GM12878 (cell line): ENCODE results near the gene ODAD2. TPM values are rescaled to one million over a fixed set of nuclear protein-coding genes. Genes with fewer than 3 reads are reported as not detected.

Experiments used
- ATAC-seq: fragments of 200-7000 bp; cut with Tn5 transposase; 3 replicates; pipeline ENCODE4 v1.9.1; 2020; ENCODE audit warnings: mild to moderate bottlenecking, moderate library complexity
- BruUV-seq: library from RNA; stranded (reverse); fragments of 400-500 nt; replicated peaks from 2 replicates; lab custom pipeline; 2021; lab: Mats Ljungman, UMichigan
- CTCF ChIA-PET: fragments of 300-600 bp; sonication (Branson Sonifier 250); formaldehyde crosslinking; extraction: SDS; loops from one replicate; lab custom pipeline; 2021; ENCODE audit warnings: inconsistent platforms; lab: Yijun Ruan, JAX
- POLR2A ChIA-PET: fragments of 350-600 bp; formaldehyde crosslinking; extraction: SDS; loops from one replicate; lab custom pipeline; 2021; ENCODE audit warnings: inconsistent platforms; lab: Charles Lee
- RAD21 ChIA-PET: fragments of 300-600 bp; sonication (Branson Sonifier 250); formaldehyde crosslinking; loops from one replicate; lab custom pipeline; 2023; ENCODE audit warnings: antibody characterized with exemption; ENCODE audit not compliant: unreplicated experiment; lab: Charles Lee
- SMC1A ChIA-PET: fragments of 300-600 bp; sonication (Branson Sonifier 250); formaldehyde crosslinking; loops from one replicate; lab custom pipeline; 2023; ENCODE audit not compliant: unreplicated experiment, uncharacterized antibody; lab: Charles Lee
- DNase-seq: peaks from one replicate; pipeline ENCODE4 v3.0.0-alpha.2; 2011; ENCODE audit warnings: low read depth, low spot score
- FAIRE-seq: peaks from 3 replicates; lab custom pipeline; 2011; peaks lifted over from hg19 to GRCh38; lab: Jason Lieb, UNC
- H2AFZ ChIP-seq: 2 replicates; pipeline ENCODE4 v1.6.0; 2011; ENCODE audit warnings: low read depth, low read length, control low read depth; ENCODE audit not compliant: control insufficient read depth
- H3K27ac ChIP-seq: 2 replicates; pipeline ENCODE4 v1.5.1; 2011; ENCODE audit warnings: control low read depth; ENCODE audit not compliant: control insufficient read depth, insufficient read depth
- H3K27me3 ChIP-seq, 2 experiments: replicated peaks in 1 of 2; 2 replicates each; pipeline versions ENCODE4 v1.6.0 to v1.6.1; 2011; ENCODE audit warnings: low read length in 1 of 2; ENCODE audit not compliant: control insufficient read depth in 2 of 2, insufficient read depth in 2 of 2
- H3K36me3 ChIP-seq, 2 experiments: 2 replicates each; pipeline ENCODE4 v1.5.1; 2011; ENCODE audit warnings: low read length in 1 of 2; ENCODE audit not compliant: control insufficient read depth in 2 of 2, insufficient read depth in 2 of 2
- H3K4me1 ChIP-seq: 2 replicates; pipeline ENCODE4 v1.6.1; 2011; ENCODE audit warnings: mild to moderate bottlenecking, low read length, moderate library complexity, mixed read lengths; ENCODE audit not compliant: control insufficient read depth, insufficient read depth
- H3K4me2 ChIP-seq: 2 replicates; pipeline ENCODE4 v1.6.0; 2011; ENCODE audit warnings: control low read depth; ENCODE audit not compliant: control insufficient read depth, insufficient read depth
- H3K4me3 ChIP-seq: fragments of 200-600 bp; sonication (generic); 2 replicates; pipeline ENCODE4 v1.5.1; 2016
- H3K79me2 ChIP-seq: 2 replicates; pipeline ENCODE4 v1.6.0; 2011; ENCODE audit warnings: low read length; ENCODE audit not compliant: control insufficient read depth, insufficient read depth
- H3K9ac ChIP-seq: 2 replicates; pipeline ENCODE4 v1.8.0; 2011; ENCODE audit warnings: low read length, control low read depth, mixed read lengths; ENCODE audit not compliant: control insufficient read depth, insufficient read depth
- H3K9me3 ChIP-seq: replicated peaks from 3 replicates; pipeline ENCODE4 v1.5.1; 2011; ENCODE audit warnings: mild to moderate bottlenecking, low read length; ENCODE audit not compliant: control insufficient read depth, insufficient read depth
- H4K20me1 ChIP-seq: 2 replicates; pipeline ENCODE4 v1.6.0; 2011; ENCODE audit not compliant: control insufficient read depth, insufficient read depth
- ASH2L ChIP-seq: fragments of 300-600, 200-600 bp; sonication (generic); IDR thresholded peaks from 2 replicates; pipeline ENCODE4 v1.6.1; 2017; ENCODE audit warnings: low read depth, mild to moderate bottlenecking, borderline replicate concordance
- BRCA1 ChIP-seq: IDR thresholded peaks from 2 replicates; pipeline ENCODE4 v1.6.1; 2011; ENCODE audit warnings: low read depth, low read length, improper control_type of control experiment
- EED ChIP-seq: sonication (generic); IDR thresholded peaks from 2 replicates; pipeline ENCODE4 v1.6.1; 2016; ENCODE audit warnings: antibody characterized with exemption, low read depth
- HCFC1 ChIP-seq: fragments of 150-350 bp; IDR thresholded peaks from 2 replicates; pipeline ENCODE4 v1.6.1; 2014; ENCODE audit warnings: low read length
- HDGF ChIP-seq: fragments of 450-650 bp; IDR thresholded peaks from 2 replicates; pipeline ENCODE4 v1.6.1; 2016; ENCODE audit warnings: antibody characterized with exemption
- JUND ChIP-seq: IDR thresholded peaks from 2 replicates; pipeline ENCODE4 v1.6.1; 2012; ENCODE audit warnings: low read depth, mild to moderate bottlenecking, low read length, improper control_type of control experiment, moderate library complexity
- NFXL1 ChIP-seq: fragments of 450-650 bp; IDR thresholded peaks from 2 replicates; pipeline ENCODE4 v1.6.1; 2017; ENCODE audit warnings: antibody characterized with exemption, mild to moderate bottlenecking, borderline replicate concordance
- PKNOX1 ChIP-seq: fragments of 450-650 bp; IDR thresholded peaks from 2 replicates; pipeline ENCODE4 v1.6.1; 2016; ENCODE audit warnings: mild to moderate bottlenecking
- POLR2A ChIP-seq: IDR thresholded peaks from 2 replicates; pipeline ENCODE4 v1.6.1; 2011; ENCODE audit warnings: low read depth, mild to moderate bottlenecking, low read length
- RBBP5 ChIP-seq: fragments of 200-600 bp; sonication (generic); conservative IDR thresholded peaks from 2 replicates; pipeline ENCODE4 v1.6.1; 2016
- SKIL ChIP-seq: fragments of 450-650 bp; IDR thresholded peaks from 2 replicates; pipeline ENCODE4 v1.6.1; 2017; ENCODE audit warnings: mild to moderate bottlenecking, low read depth, inconsistent platforms; ENCODE audit not compliant: poor library complexity, severe bottlenecking
- TAF1 ChIP-seq: IDR thresholded peaks from 2 replicates; pipeline ENCODE4 v1.6.1; 2011; ENCODE audit warnings: mild to moderate bottlenecking, low read depth, low read length, borderline replicate concordance
- YY1 ChIP-seq: IDR thresholded peaks from 2 replicates; pipeline ENCODE4 v1.6.1; 2011; ENCODE audit warnings: low read depth, mild to moderate bottlenecking, low read length
- ZBTB40 ChIP-seq: fragments of 450-650 bp; IDR thresholded peaks from 2 replicates; pipeline ENCODE4 v1.6.1; 2016; ENCODE audit warnings: mild to moderate bottlenecking, moderate library complexity, borderline replicate concordance
- ZNF207 ChIP-seq: fragments of 450-650 bp; IDR thresholded peaks from 2 replicates; pipeline ENCODE4 v1.6.1; 2014; ENCODE audit warnings: antibody characterized with exemption, mild to moderate bottlenecking, borderline replicate concordance
- ZNF274 ChIP-seq: IDR thresholded peaks from one replicate; pipeline ENCODE4 v1.8.0; 2011; ENCODE audit not compliant: insufficient read length, insufficient read depth
- ZSCAN29 ChIP-seq: fragments of 450-650 bp; IDR thresholded peaks from 2 replicates; pipeline ENCODE4 v1.6.1; 2017; ENCODE audit warnings: mild to moderate bottlenecking, moderate library complexity
- WGBS: methylation state at CpG from one replicate; pipeline ENCODE4 v1.1.6; 2016; ENCODE audit warnings: low lambda C conversion rate; ENCODE audit not compliant: insufficient replicate concordance, insufficient coverage; ENCODE audit errors: missing lambda C conversion rate; 5-methylcytosine and 5-hydroxymethylcytosine counted together
- in situ Hi-C: fragments of 300-500 bp; cut with MboI; formaldehyde crosslinking; loops from 9 replicates; pipeline ENCODE4 v1.14.3; 2018; ENCODE audit warnings: mixed read lengths
- intact Hi-C: fragments of 100-400 bp; cut with micrococcal nuclease; formaldehyde crosslinking; loops from one replicate; pipeline ENCODE4 v1.14.2; 2022; ENCODE audit not compliant: unreplicated experiment
- polyA plus RNA-seq, 11 experiments: library from polyadenylated mRNA; depleted of rRNA in 4 of 11; unstranded in 6 of 11; stranded (reverse) in 5 of 11; fragments of >200 nt; fragmentation: Nextera tagmentation in 4 of 11; fragmentation: Illumina TruSeq in 1 of 11; extraction: Ambion mirVana in 4 of 11; extraction: Trizol in 1 of 11; gene quantifications; 1 replicate in 1 of 11; 2 replicates in 10 of 11; pipeline versions ENCODE4 v1.2.1 to v1.2.3, GENCODE V29; 2011 to 2016; ENCODE audit warnings: inconsistent platforms in 2 of 11, missing spikeins in 2 of 11, low read depth in 1 of 11
- total RNA-seq, 4 experiments: library from RNA; depleted of rRNA in 3 of 4; stranded (reverse); fragments of >200 nt in 3 of 4; fragmentation: Illumina TruSeq in 1 of 4; extraction: Trizol in 1 of 4; gene quantifications; 2 replicates each; pipeline versions ENCODE4 v1.2.1 to v1.2.3, GENCODE V29; 2013 to 2021

The ODAD2 gene
- total and polyA plus RNA-seq, 10 of the 15 experiments (the other 5 are each of a cell fraction or from before 2014, with no cell fraction given) = not detected

- no peak for FAIRE-seq
- no peak overlapping the region for H3K27ac ChIP-seq
- no peaks in the 10 kb centered on the region for H3K4me1 ChIP-seq
- H3K27me3 ChIP-seq = no peaks in the 10 kb centered on the region
- POLR2A ChIA-PET = no interaction called here
- no peak for TF ChIP-seq ZBTB40
- TF ChIP-seq ZNF274 = no peak
- TF ChIP-seq RBBP5 = no peak
- TF ChIP-seq POLR2A = no peak
- TF ChIP-seq ZNF207 = no peak
- no peak for TF ChIP-seq PKNOX1
- TF ChIP-seq BRCA1 = no peak
- no peak for TF ChIP-seq JUND
- no peak for TF ChIP-seq NFXL1
- no peak for TF ChIP-seq HCFC1
- no peak for TF ChIP-seq ZSCAN29
- no peak for TF ChIP-seq YY1
- TF ChIP-seq ASH2L = no peak
- TF ChIP-seq SKIL = no peak
- no peak for TF ChIP-seq EED
- no peak for TF ChIP-seq TAF1
- TF ChIP-seq HDGF = no peak
- no peak for DNase-seq
- no peak overlapping the region for H3K9ac ChIP-seq
- no peaks in the 10 kb centered on the region for H3K36me3 ChIP-seq
- no TSS peak for BruUV-seq
- H3K9me3 ChIP-seq = no peaks in the 10 kb centered on the region
- SMC1A ChIA-PET = no interaction called here
- WGBS = 4% methylated on average over 2 of the region's 2 CpGs
- in situ Hi-C loops = no loop called here
- H3K4me3 ChIP-seq = no peak overlapping the region
- no peak overlapping the region for H2AFZ ChIP-seq
- ATAC-seq = no peak
- CTCF ChIA-PET = interaction anchor here (0.6 kb wide), 1 partner anchor 406 kb away, joined by 4 read pairs; no protein-coding TSS in a partner anchor
- RAD21 ChIA-PET = no interaction called here
- intact Hi-C loops = no loop called here
- H3K4me2 ChIP-seq = no peak overlapping the region
- no peaks in the 10 kb centered on the region for H3K79me2 ChIP-seq
- H4K20me1 ChIP-seq = no peaks in the 10 kb centered on the region
Measured at GRCh38 chr10:27774831-27775230, 224.0 kb downstream of the ODAD2 start.
